ENCODE data around the gene FAM81B. TPM values are rescaled to one million over a fixed set of nuclear protein-coding genes. Genes with fewer than 3 reads are reported as not detected.

Gene FAM81B
- total RNA-seq, 1 experiment from 2014 or later: not detected

GRCh38 chr5:95380103-95380628, 11.0 kb upstream of the FAM81B start:
- Mint-ChIP-seq H3K9me3 (peaks cover 33% of the 10 kb centered on the region), H3K4me1 (0 out of 2 replicates have a peak, but pooled peaks cover 4% of the 10 kb centered on the region), H3K36me3 (peaks cover 23% of the 10 kb centered on the region), H3K27ac (no peak overlapping the region), H3K4me3 (no peak overlapping the region), H3K27me3 (ENCODE audit: low read depth) (no peaks in the 10 kb centered on the region)
- ATAC-seq (no peak), DNase-seq (ENCODE audit: low spot score) (no peak)
- TF ChIP-seq ATF1 (CRISPR knock-in tag; IDR thresholded peaks at IDR 0.05) (no peak), IRF1 (CRISPR knock-in tag; IDR thresholded peaks at IDR 0.05) (no peak), MLX (CRISPR knock-in tag; IDR thresholded peaks at IDR 0.05) (no peak), ZNF232 (CRISPR knock-in tag; IDR thresholded peaks at IDR 0.05) (no peak), ZNF138 (CRISPR knock-in tag; conservative IDR thresholded peaks at IDR 0.05) (no peak), USF1 (CRISPR knock-in tag; IDR thresholded peaks at IDR 0.05) (no peak), E2F5 (CRISPR knock-in tag; IDR thresholded peaks at IDR 0.05) (no peak), ZNF425 (CRISPR knock-in tag; conservative IDR thresholded peaks at IDR 0.05) (no peak), RELA (CRISPR knock-in tag; IDR thresholded peaks at IDR 0.05; ENCODE audit: borderline replicate concordance) (no peak), ETV6 (CRISPR knock-in tag; IDR thresholded peaks at IDR 0.05) (no peak), AR (CRISPR knock-in tag; IDR thresholded peaks at IDR 0.05) (no peak), ZNF263 (CRISPR knock-in tag; IDR thresholded peaks at IDR 0.05; ENCODE audit: low read depth) (no peak), ZNF219 (CRISPR knock-in tag; IDR thresholded peaks at IDR 0.05; ENCODE audit: borderline replicate concordance) (no peak), ZNF423 (CRISPR knock-in tag; IDR thresholded peaks at IDR 0.05) (no peak), TEAD4 (CRISPR knock-in tag; IDR thresholded peaks at IDR 0.05) (no peak), FOXP1 (CRISPR knock-in tag; IDR thresholded peaks at IDR 0.05; ENCODE audit: borderline replicate concordance) (no peak), MXD4 (CRISPR knock-in tag; IDR thresholded peaks at IDR 0.05; ENCODE audit: borderline replicate concordance) (no peak), CBFB (CRISPR knock-in tag; IDR thresholded peaks at IDR 0.05; ENCODE audit: low read depth) (no peak)
- ChIA-PET CTCF (no interaction called here), POLR2A (no interaction called here)

- H3K27ac Mint-ChIP-seq: no peak overlapping the region
- no peaks in the 10 kb centered on the region for H3K27me3 Mint-ChIP-seq (ENCODE audit: low read depth)
- H3K9me3 Mint-ChIP-seq: peaks cover 33% of the 10 kb centered on the region
- POLR2A ChIA-PET: no interaction called here
- peaks cover 23% of the 10 kb centered on the region for H3K36me3 Mint-ChIP-seq
- CTCF ChIA-PET: no interaction called here
- no peak overlapping the region for H3K4me3 Mint-ChIP-seq
- no peaks in the 10 kb centered on the region for H3K4me1 Mint-ChIP-seq
- TF ChIP-seq TEAD4 (CRISPR knock-in tag; IDR thresholded peaks at IDR 0.05) (no peak), GRHL2 (CRISPR knock-in tag; IDR thresholded peaks at IDR 0.05; ENCODE audit: insufficient replicate concordance, severe bottlenecking) (no peak), NFYB (CRISPR knock-in tag; conservative IDR thresholded peaks at IDR 0.05; ENCODE audit: low read depth) (no peak), GABPB1 (CRISPR knock-in tag; IDR thresholded peaks at IDR 0.05) (no peak), MAX (CRISPR knock-in tag; IDR thresholded peaks at IDR 0.05) (no peak), ETV6 (CRISPR knock-in tag; IDR thresholded peaks at IDR 0.05) (no peak), NR1H2 (CRISPR knock-in tag; IDR thresholded peaks at IDR 0.05) (no peak), NFATC4 (CRISPR knock-in tag; IDR thresholded peaks at IDR 0.05) (no peak), NR3C1 (CRISPR knock-in tag; conservative IDR thresholded peaks at IDR 0.05; ENCODE audit: low read depth) (no peak)
- ATAC-seq (no peak), DNase-seq (ENCODE audit: low spot score) (no peak)
Observed at GRCh38 chr5:95382801-95383200, 8.4 kb upstream of the FAM81B start.
